H9 (cell line): ENCODE data around the gene TTLL3. TPM values are rescaled to one million over a fixed set of nuclear protein-coding genes. Genes with fewer than 3 reads are reported as not detected.

Experiments used
- DNase-seq: peaks from one replicate; pipeline ENCODE4 v3.0.0-alpha.2; 2017
- H2AFZ ChIP-seq: one replicate; pipeline ENCODE4 v1.6.1; 2013; ENCODE audit warnings: mild to moderate bottlenecking, low read length, control low read depth, moderate library complexity
- H2AK5ac ChIP-seq: 2 replicates; pipeline ENCODE4 v1.6.1; 2013; ENCODE audit warnings: low read length, control low read depth, mixed read lengths; ENCODE audit not compliant: insufficient read length
- H2BK120ac ChIP-seq: one replicate; pipeline ENCODE4 v1.6.1; 2013; ENCODE audit warnings: low read depth, mild to moderate bottlenecking, low read length, control low read depth, inconsistent platforms; ENCODE audit not compliant: poor library complexity, severe bottlenecking
- H2BK12ac ChIP-seq: 2 replicates; pipeline ENCODE4 v1.6.1; 2013; ENCODE audit warnings: low read length, control low read depth, mixed read lengths, low read depth; ENCODE audit not compliant: insufficient read length
- H2BK15ac ChIP-seq: 2 replicates; pipeline ENCODE4 v1.6.1; 2013; ENCODE audit warnings: low read depth, low read length, control low read depth
- H2BK20ac ChIP-seq: one replicate; pipeline ENCODE4 v1.6.1; 2013; ENCODE audit warnings: low read depth, mild to moderate bottlenecking, low read length, control low read depth, inconsistent platforms; ENCODE audit not compliant: poor library complexity, severe bottlenecking
- H2BK5ac ChIP-seq: 2 replicates; pipeline ENCODE4 v1.6.1; 2013; ENCODE audit warnings: low read length, control low read depth, mixed read lengths; ENCODE audit not compliant: insufficient read length
- H3K14ac ChIP-seq: 2 replicates; pipeline ENCODE4 v1.6.1; 2013; ENCODE audit warnings: low read length, control low read depth; ENCODE audit not compliant: insufficient read depth
- H3K18ac ChIP-seq: 2 replicates; pipeline ENCODE4 v1.6.1; 2013; ENCODE audit warnings: low read depth, mild to moderate bottlenecking, mixed read lengths, low read length, control low read depth; ENCODE audit not compliant: insufficient read length
- H3K23ac ChIP-seq: 2 replicates; pipeline ENCODE4 v1.6.1; 2013; ENCODE audit warnings: low read length, control low read depth, mixed read lengths, low read depth; ENCODE audit not compliant: insufficient read length
- H3K23me2 ChIP-seq: 2 replicates; pipeline ENCODE4 v1.6.1; 2013; ENCODE audit warnings: low read depth, mild to moderate bottlenecking, mixed read lengths, low read length, control low read depth; ENCODE audit not compliant: insufficient read length, poor library complexity, severe bottlenecking
- H3K27ac ChIP-seq: 2 replicates; pipeline ENCODE4 v1.5.1; 2013; ENCODE audit warnings: low read length, control low read depth, mixed read lengths, low read depth; ENCODE audit not compliant: insufficient read length
- H3K27me3 ChIP-seq: 2 replicates; pipeline ENCODE4 v1.6.1; 2013; ENCODE audit warnings: low read length, control low read depth, inconsistent platforms; ENCODE audit not compliant: insufficient read depth
- H3K4ac ChIP-seq: 2 replicates; pipeline ENCODE4 v1.6.1; 2013; ENCODE audit warnings: low read depth, mild to moderate bottlenecking, control low read depth, inconsistent platforms, low read length, moderate library complexity
- H3K4me1 ChIP-seq: 2 replicates; pipeline ENCODE4 v1.6.1; 2013; ENCODE audit warnings: low read length, control low read depth, inconsistent platforms; ENCODE audit not compliant: insufficient read depth
- H3K4me2 ChIP-seq: 2 replicates; pipeline ENCODE4 v1.6.1; 2013; ENCODE audit warnings: low read length, control low read depth, mixed read lengths; ENCODE audit not compliant: insufficient read length, insufficient read depth
- H3K56ac ChIP-seq: 2 replicates; pipeline ENCODE4 v1.6.1; 2013; ENCODE audit warnings: low read depth, mild to moderate bottlenecking, mixed read lengths, low read length, control low read depth; ENCODE audit not compliant: insufficient read length
- H3K79me1 ChIP-seq: 2 replicates; pipeline ENCODE4 v1.6.1; 2013; ENCODE audit warnings: low read depth, mild to moderate bottlenecking, moderate library complexity, low read length, control low read depth, inconsistent platforms; ENCODE audit not compliant: insufficient read depth, poor library complexity, severe bottlenecking
- H3K79me2 ChIP-seq: 2 replicates; pipeline ENCODE4 v1.6.1; 2013; ENCODE audit warnings: low read length, control low read depth, inconsistent platforms; ENCODE audit not compliant: insufficient read depth
- H3K9ac ChIP-seq: 2 replicates; pipeline ENCODE4 v1.6.1; 2013; ENCODE audit warnings: low read length, control low read depth, mixed read lengths; ENCODE audit not compliant: insufficient read length; ENCODE audit errors: extremely low read depth
- H3K9me3 ChIP-seq: one replicate; pipeline ENCODE4 v1.6.1; 2013; ENCODE audit warnings: low read depth, low read length, inconsistent platforms; ENCODE audit not compliant: control insufficient read depth
- H3T11ph ChIP-seq: one replicate; pipeline ENCODE4 v1.6.1; 2013; ENCODE audit warnings: mild to moderate bottlenecking, low read length, control low read depth, inconsistent platforms
- H4K20me1 ChIP-seq: one replicate; pipeline ENCODE4 v1.6.1; 2013; ENCODE audit not compliant: control insufficient read depth, insufficient read length, insufficient read depth
- H4K5ac ChIP-seq: 2 replicates; pipeline ENCODE4 v1.6.1; 2013; ENCODE audit warnings: low read depth, mild to moderate bottlenecking, mixed read lengths, low read length, control low read depth; ENCODE audit not compliant: insufficient read length
- H4K8ac ChIP-seq: replicated peaks from 2 replicates; pipeline ENCODE4 v1.6.1; 2013; ENCODE audit warnings: low read length, control low read depth, mixed read lengths, low read depth; ENCODE audit not compliant: insufficient read length
- H4K91ac ChIP-seq: 2 replicates; pipeline ENCODE4 v1.6.1; 2013; ENCODE audit warnings: low read depth, mild to moderate bottlenecking, moderate library complexity, mixed read lengths, low read length, control low read depth; ENCODE audit not compliant: insufficient read length
- H3K27ac Mint-ChIP-seq, 3 experiments: 2 replicates in 2 of 3; 3 replicates in 1 of 3; pipeline ENCODE4 v1.8.0; 2020 to 2021; ENCODE audit warnings: mixed read lengths in 3 of 3, mild to moderate bottlenecking in 1 of 3, moderate library complexity in 1 of 3
- H3K27me3 Mint-ChIP-seq: 2 replicates; pipeline ENCODE4 v1.8.0; 2021; ENCODE audit warnings: low read depth, mild to moderate bottlenecking, moderate library complexity, mixed read lengths
- H3K36me3 Mint-ChIP-seq, 3 experiments: 2 replicates in 2 of 3; 3 replicates in 1 of 3; pipeline ENCODE4 v1.8.0; 2020 to 2021; ENCODE audit warnings: low read depth in 3 of 3, mixed read lengths in 3 of 3; ENCODE audit not compliant: insufficient read depth in 1 of 3
- H3K4me1 Mint-ChIP-seq, 2 experiments: 2 replicates each; pipeline ENCODE4 v1.8.0; 2020; ENCODE audit warnings: mixed read lengths in 2 of 2
- H3K4me3 Mint-ChIP-seq, 2 experiments: 2 replicates in 1 of 2; 3 replicates in 1 of 2; pipeline ENCODE4 v1.8.0; 2020 to 2021; ENCODE audit warnings: mild to moderate bottlenecking in 2 of 2, mixed read lengths in 2 of 2, moderate library complexity in 1 of 2
- H3K9me3 Mint-ChIP-seq, 2 experiments: 2 replicates in 1 of 2; 3 replicates in 1 of 2; pipeline ENCODE4 v1.8.0; 2020; ENCODE audit warnings: mild to moderate bottlenecking in 2 of 2, mixed read lengths in 2 of 2, moderate library complexity in 1 of 2
- WGBS: extraction: QIAGEN DNeasy Blood & Tissue Kit; methylation state at CpG from one replicate; pipeline ENCODE4 v1.1.7; 2013; ENCODE audit warnings: missing lambda C conversion rate, low lambda C conversion rate, mixed read lengths; ENCODE audit not compliant: insufficient read length; ENCODE audit errors: extremely low coverage; 5-methylcytosine and 5-hydroxymethylcytosine counted together
- total RNA-seq: library from RNA; stranded (reverse); gene quantifications from 2 replicates; pipeline ENCODE4 v1.2.1, GENCODE V29; 2021
- TF ChIP-seq, protein P1 (sequence below): fragments of 200-600 bp; sonication (generic); conservative IDR thresholded peaks from 3 replicates; pipeline ENCODE4 v1.8.0; 2021; ENCODE audit warnings: antibody characterized with exemption, mild to moderate bottlenecking

The TTLL3 gene
- total RNA-seq, 1 experiment from 2014 or later, result 14.4 TPM

DNA sequence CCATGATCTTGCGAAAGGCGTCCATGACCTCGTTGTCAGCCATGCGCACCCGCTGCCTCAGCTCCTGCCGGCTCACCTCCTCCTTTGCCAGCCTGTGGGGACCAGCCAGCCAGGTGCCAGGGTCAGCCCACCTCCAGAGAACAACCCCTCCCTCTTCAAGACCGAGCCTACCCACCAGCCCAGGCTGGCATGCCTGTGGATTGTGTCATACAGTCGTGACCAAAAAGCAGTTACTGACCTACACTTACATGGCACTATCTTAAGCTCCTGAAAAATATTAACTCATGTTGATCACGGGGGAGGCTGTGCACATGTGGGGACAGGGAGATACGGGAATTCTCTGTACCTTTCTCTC lies 29.6 kb upstream of the TTLL3 start:
- H3K27me3 ChIP-seq, result no peaks in the 10 kb centered on the region; the same call in 1 of the 2 replicates
- no peak overlapping the region for H4K8ac ChIP-seq
- no peak overlapping the region for H4K91ac ChIP-seq
- H2BK12ac ChIP-seq, result no peak overlapping the region
- peak overlapping the region in 1 of 3 experiments; percentile 70; a peak in 1 of 7 replicates for H3K27ac Mint-ChIP-seq
- H3K4me2 ChIP-seq, result no peak overlapping the region
- no peak overlapping the region for H2BK120ac ChIP-seq
- no peak overlapping the region for H3K9ac ChIP-seq
- TF ChIP-seq, protein P1, sequence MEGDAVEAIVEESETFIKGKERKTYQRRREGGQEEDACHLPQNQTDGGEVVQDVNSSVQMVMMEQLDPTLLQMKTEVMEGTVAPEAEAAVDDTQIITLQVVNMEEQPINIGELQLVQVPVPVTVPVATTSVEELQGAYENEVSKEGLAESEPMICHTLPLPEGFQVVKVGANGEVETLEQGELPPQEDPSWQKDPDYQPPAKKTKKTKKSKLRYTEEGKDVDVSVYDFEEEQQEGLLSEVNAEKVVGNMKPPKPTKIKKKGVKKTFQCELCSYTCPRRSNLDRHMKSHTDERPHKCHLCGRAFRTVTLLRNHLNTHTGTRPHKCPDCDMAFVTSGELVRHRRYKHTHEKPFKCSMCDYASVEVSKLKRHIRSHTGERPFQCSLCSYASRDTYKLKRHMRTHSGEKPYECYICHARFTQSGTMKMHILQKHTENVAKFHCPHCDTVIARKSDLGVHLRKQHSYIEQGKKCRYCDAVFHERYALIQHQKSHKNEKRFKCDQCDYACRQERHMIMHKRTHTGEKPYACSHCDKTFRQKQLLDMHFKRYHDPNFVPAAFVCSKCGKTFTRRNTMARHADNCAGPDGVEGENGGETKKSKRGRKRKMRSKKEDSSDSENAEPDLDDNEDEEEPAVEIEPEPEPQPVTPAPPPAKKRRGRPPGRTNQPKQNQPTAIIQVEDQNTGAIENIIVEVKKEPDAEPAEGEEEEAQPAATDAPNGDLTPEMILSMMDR, result no peak
- H4K20me1 ChIP-seq, result no peaks in the 10 kb centered on the region
- H3T11ph ChIP-seq, result no peak overlapping the region
- no peaks in the 10 kb centered on the region for H3K79me2 ChIP-seq
- no peak overlapping the region for H3K27ac ChIP-seq
- no peaks in the 10 kb centered on the region for H3K9me3 Mint-ChIP-seq
- H3K36me3 Mint-ChIP-seq, result peaks cover 15 to 50% (median 44%) of the 10 kb centered on the region in 3 experiments; a peak in 6 of 7 replicates
- no peak overlapping the region for H2BK15ac ChIP-seq
- peaks cover 5% of the 10 kb centered on the region for H3K27me3 Mint-ChIP-seq
- no peak overlapping the region for H3K4ac ChIP-seq
- no peak overlapping the region for H2BK20ac ChIP-seq
- H2AFZ ChIP-seq, result no peak overlapping the region
- H3K56ac ChIP-seq, result no peak overlapping the region
- no peaks in the 10 kb centered on the region for H3K79me1 ChIP-seq
- H3K23me2 ChIP-seq, result no peaks in the 10 kb centered on the region
- peaks cover 7 to 8% of the 10 kb centered on the region in 2 experiments; a peak in 3 of 4 replicates for H3K4me1 Mint-ChIP-seq
- H3K18ac ChIP-seq, result no peak overlapping the region
- H4K5ac ChIP-seq, result no peak overlapping the region
- no peaks in the 10 kb centered on the region for H3K4me1 ChIP-seq
- no peaks in the 10 kb centered on the region for H3K9me3 ChIP-seq
- no peak overlapping the region for H3K23ac ChIP-seq
- DNase-seq, result no peak
- no peak overlapping the region for H2AK5ac ChIP-seq
- H2BK5ac ChIP-seq, result no peak overlapping the region
- no peak overlapping the region for H3K14ac ChIP-seq
- H3K4me3 Mint-ChIP-seq, result no peak overlapping the region
- no CpG with 5 or more reads among the region's 10 CpGs for WGBS
